DOHH2 (cell line): ENCODE data around the gene PLVAP.

ENCODE experiments used
- H3F3A ChIP-seq: fragments of 200-600 bp; sonication (generic), shearing (Covaris generic); 2 replicates; pipeline ENCODE4 v1.6.0; 2016; ENCODE audit warnings: antibody characterized with exemption, mild to moderate bottlenecking; ENCODE audit not compliant: control insufficient read depth, insufficient read depth
- H3K27ac ChIP-seq: fragments of 200-600 bp; sonication (generic); 2 replicates; pipeline ENCODE4 v1.5.1; 2014; ENCODE audit warnings: low read depth, mild to moderate bottlenecking, low read length, moderate library complexity
- H3K27me3 ChIP-seq: fragments of 200-600 bp; sonication (generic); 2 replicates; pipeline ENCODE4 v1.6.1; 2014; ENCODE audit warnings: mild to moderate bottlenecking, low read length, mixed read lengths; ENCODE audit not compliant: control insufficient read depth
- H3K36me3 ChIP-seq: fragments of 200-600 bp; sonication (generic); 2 replicates; pipeline ENCODE4 v1.6.1; 2014; ENCODE audit warnings: mild to moderate bottlenecking, low read length, moderate library complexity, mixed read lengths; ENCODE audit not compliant: control insufficient read depth
- H3K4me1 ChIP-seq: fragments of 200-600 bp; sonication (generic); 2 replicates; pipeline ENCODE4 v1.6.1; 2014; ENCODE audit warnings: mild to moderate bottlenecking, low read length, mixed read lengths; ENCODE audit not compliant: control insufficient read depth
- H3K4me2 ChIP-seq: fragments of 200-600 bp; sonication (generic); 2 replicates; pipeline ENCODE4 v1.6.0; 2014; ENCODE audit warnings: mild to moderate bottlenecking, low read length, moderate library complexity
- H3K4me3 ChIP-seq: fragments of 200-600 bp; sonication (generic); 2 replicates; pipeline ENCODE4 v1.5.1; 2014; ENCODE audit warnings: mild to moderate bottlenecking, low read length, mixed read lengths
- H3K79me2 ChIP-seq: fragments of 200-600 bp; sonication (generic); 2 replicates; pipeline ENCODE4 v1.6.1; 2014; ENCODE audit warnings: mild to moderate bottlenecking, low read length, mixed read lengths; ENCODE audit not compliant: control insufficient read depth
- H3K9me2 ChIP-seq: fragments of 200-600 bp; sonication (generic); replicated peaks from 2 replicates; pipeline ENCODE4 v1.6.1; 2014; ENCODE audit warnings: mild to moderate bottlenecking, low read length, mixed read lengths; ENCODE audit not compliant: control insufficient read depth
- H3K9me3 ChIP-seq: fragments of 200-600 bp; sonication (generic); 2 replicates; pipeline ENCODE4 v1.6.1; 2014; ENCODE audit warnings: antibody characterized with exemption, low read length, mixed read lengths; ENCODE audit not compliant: control insufficient read depth, insufficient read depth
- H4K20me1 ChIP-seq: fragments of 200-600 bp; sonication (generic); 2 replicates; pipeline ENCODE4 v1.6.0; 2014; ENCODE audit warnings: low read depth, mild to moderate bottlenecking, antibody characterized with exemption, low read length, moderate library complexity; ENCODE audit not compliant: control insufficient read depth, insufficient read depth
- EZH2phosphoT487 ChIP-seq: fragments of 200-600 bp; sonication (generic); IDR thresholded peaks from 2 replicates; pipeline ENCODE4 v1.6.1; 2017; ENCODE audit warnings: borderline replicate concordance, mild to moderate bottlenecking, antibody characterized with exemption, low read length, moderate library complexity, mixed read lengths
- TF ChIP-seq, protein P1 (sequence below): fragments of 200-600 bp; sonication (generic); IDR thresholded peaks from one replicate; pipeline ENCODE4 v1.5.1; 2014; ENCODE audit warnings: antibody characterized with exemption, mild to moderate bottlenecking, low read depth, low read length; ENCODE audit not compliant: poor library complexity, severe bottlenecking

PLVAP gene

DNA sequence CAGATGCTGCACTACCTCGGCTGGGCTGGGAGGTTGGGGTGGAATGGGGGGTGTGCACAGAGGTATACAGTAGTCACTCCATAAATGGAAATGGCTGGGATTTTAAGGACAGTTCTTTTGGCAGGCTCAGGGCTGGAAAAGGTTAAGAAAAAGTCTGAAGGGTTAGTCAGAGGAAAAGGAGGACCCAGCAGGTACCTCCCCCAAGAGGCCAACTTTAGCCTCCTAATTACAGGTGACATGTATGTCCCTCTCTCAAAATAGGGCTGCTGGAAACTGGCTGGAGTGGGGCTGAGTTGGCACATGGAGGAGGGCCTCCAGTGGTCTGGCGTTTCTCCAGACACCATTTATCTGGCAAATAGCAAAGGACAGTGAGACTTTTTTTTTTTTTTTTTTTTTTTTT is 15.9 kb upstream of the PLVAP start:
- Histone ChIP-seq H3F3A (peaks cover 19% of the 10 kb centered on the region), H3K27ac (no peak overlapping the region), H3K4me1 (peaks cover 32% of the 10 kb centered on the region), H3K4me3 (no peak overlapping the region), H3K36me3 (peaks cover 8% of the 10 kb centered on the region), H3K9me2 (no peaks in the 10 kb centered on the region), H3K79me2 (no peaks in the 10 kb centered on the region), H3K9me3 (no peaks in the 10 kb centered on the region), H3K27me3 (0 out of 2 replicates have a peak, but pooled peaks cover 2% of the 10 kb centered on the region), H3K4me2 (no peak overlapping the region), H4K20me1 (no peaks in the 10 kb centered on the region)
- TF ChIP-seq, protein P1, sequence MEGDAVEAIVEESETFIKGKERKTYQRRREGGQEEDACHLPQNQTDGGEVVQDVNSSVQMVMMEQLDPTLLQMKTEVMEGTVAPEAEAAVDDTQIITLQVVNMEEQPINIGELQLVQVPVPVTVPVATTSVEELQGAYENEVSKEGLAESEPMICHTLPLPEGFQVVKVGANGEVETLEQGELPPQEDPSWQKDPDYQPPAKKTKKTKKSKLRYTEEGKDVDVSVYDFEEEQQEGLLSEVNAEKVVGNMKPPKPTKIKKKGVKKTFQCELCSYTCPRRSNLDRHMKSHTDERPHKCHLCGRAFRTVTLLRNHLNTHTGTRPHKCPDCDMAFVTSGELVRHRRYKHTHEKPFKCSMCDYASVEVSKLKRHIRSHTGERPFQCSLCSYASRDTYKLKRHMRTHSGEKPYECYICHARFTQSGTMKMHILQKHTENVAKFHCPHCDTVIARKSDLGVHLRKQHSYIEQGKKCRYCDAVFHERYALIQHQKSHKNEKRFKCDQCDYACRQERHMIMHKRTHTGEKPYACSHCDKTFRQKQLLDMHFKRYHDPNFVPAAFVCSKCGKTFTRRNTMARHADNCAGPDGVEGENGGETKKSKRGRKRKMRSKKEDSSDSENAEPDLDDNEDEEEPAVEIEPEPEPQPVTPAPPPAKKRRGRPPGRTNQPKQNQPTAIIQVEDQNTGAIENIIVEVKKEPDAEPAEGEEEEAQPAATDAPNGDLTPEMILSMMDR: no peak
- no peak for TF ChIP-seq EZH2phosphoT487

DNA sequence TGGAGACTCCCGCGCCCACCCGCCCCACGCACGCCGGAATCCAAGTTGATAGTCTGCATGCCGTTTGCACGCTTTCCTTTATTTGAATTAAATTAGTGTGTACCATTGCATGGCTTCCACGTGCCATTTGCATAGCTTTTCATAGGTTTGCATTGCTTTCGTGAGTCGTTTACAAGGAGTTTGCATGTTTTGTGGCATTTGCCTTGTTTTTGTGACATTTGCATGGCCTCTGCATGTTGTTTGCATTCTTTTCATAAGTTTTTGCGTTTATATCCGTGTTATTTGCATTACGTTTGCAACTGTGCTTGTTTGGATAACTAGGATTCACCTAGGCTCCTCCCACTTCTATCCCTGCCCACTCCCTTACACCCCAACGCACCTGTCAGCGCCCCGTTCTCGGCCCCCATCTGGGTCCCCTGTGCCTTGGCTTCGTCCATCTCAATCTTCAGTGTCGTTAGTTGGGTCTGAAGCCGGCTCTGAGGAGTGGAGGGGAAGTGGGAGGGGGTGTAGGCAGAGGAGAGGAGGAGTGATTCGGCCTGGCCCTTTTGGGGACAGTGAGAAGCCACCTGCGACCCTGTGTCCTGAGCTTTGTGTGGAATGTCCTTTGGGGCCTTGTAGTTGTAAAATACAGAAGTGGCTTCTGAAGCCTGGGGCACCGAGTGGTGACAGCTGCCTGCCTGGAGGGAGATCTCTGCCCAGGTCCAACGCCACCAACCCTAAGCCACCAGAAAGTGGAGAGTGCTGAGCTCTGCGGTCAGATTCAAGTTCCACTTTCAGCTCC is 14.4 kb upstream of the PLVAP start:
- Histone ChIP-seq H3K4me3 (peak overlapping the region; percentile 53), H3K27me3 (0 out of 2 replicates have a peak, but pooled peaks cover 2% of the 10 kb centered on the region), H3K9me3 (no peaks in the 10 kb centered on the region), H3F3A (peaks cover 15% of the 10 kb centered on the region), H3K79me2 (no peaks in the 10 kb centered on the region), H3K9me2 (no peaks in the 10 kb centered on the region), H3K27ac (no peak overlapping the region), H3K4me1 (peaks cover 32% of the 10 kb centered on the region), H4K20me1 (no peaks in the 10 kb centered on the region), H3K4me2 (peak overlapping the region; percentile 66), H3K36me3 (peaks cover 3% of the 10 kb centered on the region)
- TF ChIP-seq, protein P1: no peak
- TF ChIP-seq EZH2phosphoT487: no peak

DNA sequence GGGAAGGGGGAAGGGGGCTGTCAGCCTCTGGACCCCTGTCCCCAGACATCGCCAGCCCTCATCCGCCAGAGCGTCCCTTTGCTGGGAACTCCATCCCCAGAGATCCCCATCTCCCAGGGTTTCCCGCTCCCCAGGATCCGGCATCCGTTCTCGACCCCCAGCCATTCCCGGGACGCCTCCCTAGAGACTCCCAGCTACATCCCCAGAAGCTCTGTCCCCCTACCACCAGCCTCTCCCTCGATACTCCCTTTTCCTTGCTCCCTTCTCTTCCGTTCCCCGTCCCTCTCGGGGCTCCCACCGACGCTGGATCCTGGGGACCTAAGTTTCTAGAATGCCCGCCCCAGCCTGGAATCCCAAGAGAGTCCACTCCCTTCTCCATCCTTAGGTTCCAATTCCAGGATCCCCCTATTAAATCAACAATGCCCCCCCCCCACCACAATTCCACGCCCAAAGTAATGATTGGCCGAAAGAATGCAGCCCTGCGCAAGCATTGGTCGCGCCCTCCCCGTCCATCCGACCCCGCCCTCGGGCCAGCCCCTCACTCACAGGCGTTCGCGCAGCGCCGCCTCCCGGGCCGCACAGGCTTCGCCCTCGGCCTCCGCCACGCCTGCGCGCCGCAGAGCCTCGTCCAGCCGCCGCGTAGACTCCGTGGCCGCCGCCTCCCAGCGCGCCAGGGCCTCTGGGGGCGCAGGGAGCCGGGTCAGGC is 13.7 kb upstream of the PLVAP start:
- H3K36me3 ChIP-seq: peaks cover 3% of the 10 kb centered on the region
- peak overlapping the region; percentile 53 for H3K4me3 ChIP-seq
- no peaks in the 10 kb centered on the region for H4K20me1 ChIP-seq
- no peaks in the 10 kb centered on the region for H3K9me2 ChIP-seq
- H3K9me3 ChIP-seq: no peaks in the 10 kb centered on the region
- H3K79me2 ChIP-seq: no peaks in the 10 kb centered on the region
- peak overlapping the region; percentile 66 for H3K4me2 ChIP-seq
- TF ChIP-seq, protein P1: peak; percentile 78
- no peak for TF ChIP-seq EZH2phosphoT487
- no peak overlapping the region for H3K27ac ChIP-seq
- H3F3A ChIP-seq: peaks cover 10% of the 10 kb centered on the region
- peaks cover 26% of the 10 kb centered on the region for H3K4me1 ChIP-seq
- 0 out of 2 replicates have a peak, but pooled peaks cover 2% of the 10 kb centered on the region for H3K27me3 ChIP-seq
